ENCODE results near the gene GEMIN4. TPM values are rescaled to one million over a fixed set of nuclear protein-coding genes. Genes with fewer than 3 reads are reported as not detected.
"Not testable (repeated sequence)": the region's sequence is repeated elsewhere in the genome, so short reads cannot be mapped to it uniquely, and the experiment has no call there.

Gene GEMIN4
- total and polyA plus RNA-seq, 4 donors, result 2.8 to 7.0 (median 5.9) TPM

DNA sequence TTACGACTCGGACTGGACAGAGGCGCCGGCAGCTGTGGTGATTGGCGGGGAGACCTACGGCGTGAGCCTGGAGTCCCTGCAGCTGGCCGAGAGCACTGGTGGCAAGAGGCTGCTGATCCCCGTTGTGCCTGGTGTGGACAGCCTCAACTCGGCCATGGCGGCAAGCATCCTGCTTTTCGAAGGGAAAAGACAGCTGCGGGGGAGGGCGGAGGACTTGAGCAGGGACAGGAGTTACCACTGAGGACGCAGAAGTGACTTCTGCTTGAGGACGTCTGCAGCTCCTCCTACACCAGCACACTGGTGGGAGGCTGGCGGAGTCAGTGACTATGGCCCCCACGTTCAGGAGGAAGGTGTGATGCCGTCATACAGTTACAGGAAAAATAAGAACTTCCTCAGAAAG, 39.8 kb upstream of the GEMIN4 start:
- TF ChIP-seq SP1 (IDR thresholded peaks at IDR 0.05) (no peak), RAD21 (IDR thresholded peaks at IDR 0.05) (no peak), YY1 (IDR thresholded peaks at IDR 0.05) (no peak), NR2F2 (IDR thresholded peaks at IDR 0.05) (no peak), FOXA1 (IDR thresholded peaks at IDR 0.05) (no peak)
- TF ChIP-seq, protein P1, sequence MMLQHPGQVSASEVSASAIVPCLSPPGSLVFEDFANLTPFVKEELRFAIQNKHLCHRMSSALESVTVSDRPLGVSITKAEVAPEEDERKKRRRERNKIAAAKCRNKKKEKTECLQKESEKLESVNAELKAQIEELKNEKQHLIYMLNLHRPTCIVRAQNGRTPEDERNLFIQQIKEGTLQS (IDR thresholded peaks at IDR 0.05), result no peak
- TF ChIP-seq, protein P2, sequence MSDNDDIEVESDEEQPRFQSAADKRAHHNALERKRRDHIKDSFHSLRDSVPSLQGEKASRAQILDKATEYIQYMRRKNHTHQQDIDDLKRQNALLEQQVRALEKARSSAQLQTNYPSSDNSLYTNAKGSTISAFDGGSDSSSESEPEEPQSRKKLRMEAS (IDR thresholded peaks at IDR 0.05), result no peak
- TF ChIP-seq, protein P3, sequence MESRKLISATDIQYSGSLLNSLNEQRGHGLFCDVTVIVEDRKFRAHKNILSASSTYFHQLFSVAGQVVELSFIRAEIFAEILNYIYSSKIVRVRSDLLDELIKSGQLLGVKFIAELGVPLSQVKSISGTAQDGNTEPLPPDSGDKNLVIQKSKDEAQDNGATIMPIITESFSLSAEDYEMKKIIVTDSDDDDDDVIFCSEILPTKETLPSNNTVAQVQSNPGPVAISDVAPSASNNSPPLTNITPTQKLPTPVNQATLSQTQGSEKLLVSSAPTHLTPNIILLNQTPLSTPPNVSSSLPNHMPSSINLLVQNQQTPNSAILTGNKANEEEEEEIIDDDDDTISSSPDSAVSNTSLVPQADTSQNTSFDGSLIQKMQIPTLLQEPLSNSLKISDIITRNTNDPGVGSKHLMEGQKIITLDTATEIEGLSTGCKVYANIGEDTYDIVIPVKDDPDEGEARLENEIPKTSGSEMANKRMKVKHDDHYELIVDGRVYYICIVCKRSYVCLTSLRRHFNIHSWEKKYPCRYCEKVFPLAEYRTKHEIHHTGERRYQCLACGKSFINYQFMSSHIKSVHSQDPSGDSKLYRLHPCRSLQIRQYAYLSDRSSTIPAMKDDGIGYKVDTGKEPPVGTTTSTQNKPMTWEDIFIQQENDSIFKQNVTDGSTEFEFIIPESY (IDR thresholded peaks at IDR 0.05), result no peak
- Histone ChIP-seq H3K4me3 (ENCODE audit: low read depth in 1 of 3, low read length in 3 of 3) (no peak overlapping the region), H3K36me3 (ENCODE audit: control insufficient read depth in 4 of 4, insufficient read depth in 3 of 4, low read depth in 1 of 4, low read length in 3 of 4) (peaks cover 4 to 37% (median 23%) of the 10 kb centered on the region in 4 donors), H3K27ac (ENCODE audit: low read depth in 1 of 2, low read length in 2 of 2) (no peak overlapping the region), H3K27me3 (ENCODE audit: control insufficient read depth in 4 of 4, insufficient read depth in 4 of 4, low read length in 3 of 4) (no peaks in the 10 kb centered on the region), H3K9me3 (ENCODE audit: control insufficient read depth in 4 of 4, low read length in 3 of 4) (no peaks in the 10 kb centered on the region), H3K9ac (ENCODE audit: low read depth in 1 of 2, low read length in 2 of 2) (no peak overlapping the region), H3K4me1 (ENCODE audit: control insufficient read depth in 4 of 4, insufficient read depth in 4 of 4, low read length in 3 of 4) (peaks cover 0 to 7% (median 3%) of the 10 kb centered on the region in 4 donors)
- no peak for DNase-seq (ENCODE audit: low spot score)
- 93% methylated on average over 19 of the region's 19 CpGs for WGBS

DNA sequence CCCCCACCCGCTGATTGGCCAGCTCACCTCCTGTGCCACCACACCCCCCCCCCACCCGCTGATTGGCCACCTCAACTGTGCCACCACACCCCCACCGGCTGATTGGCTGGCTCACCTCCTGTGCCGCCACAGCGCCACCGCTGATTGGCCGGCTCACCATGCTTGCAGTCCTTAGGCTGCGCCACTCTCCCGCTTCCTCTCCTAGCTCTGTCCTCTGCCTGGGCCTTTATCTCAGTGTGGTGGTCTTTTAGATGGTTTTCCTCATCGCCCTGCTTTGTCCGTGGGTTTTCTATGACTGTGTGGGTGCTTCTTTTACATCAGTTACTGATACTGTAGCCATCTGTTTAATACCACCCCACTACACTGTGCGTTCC, 38.8 kb upstream of the GEMIN4 start:
- DNase-seq (ENCODE audit: low spot score); H3K27me3 ChIP-seq (ENCODE audit: control insufficient read depth in 4 of 4, insufficient read depth in 4 of 4, low read length in 3 of 4); H3K27ac ChIP-seq (ENCODE audit: low read depth in 1 of 2, low read length in 2 of 2); H3K9me3 ChIP-seq (ENCODE audit: control insufficient read depth in 4 of 4, low read length in 3 of 4); H3K9ac ChIP-seq (ENCODE audit: low read depth in 1 of 2, low read length in 2 of 2); H3K4me3 ChIP-seq (ENCODE audit: low read depth in 1 of 3, low read length in 3 of 3); H3K4me1 ChIP-seq (ENCODE audit: control insufficient read depth in 4 of 4, insufficient read depth in 4 of 4, low read length in 3 of 4): not testable (repeated sequence)
- TF ChIP-seq SP1 (IDR thresholded peaks at IDR 0.05), result peak; percentile 33
- WGBS, result 90% methylated on average over 10 of the region's 12 CpGs
- peaks cover 4 to 37% (median 23%) of the 10 kb centered on the region in 4 donors for H3K36me3 ChIP-seq (ENCODE audit: control insufficient read depth in 4 of 4, insufficient read depth in 3 of 4, low read depth in 1 of 4, low read length in 3 of 4)

- H3K27me3 ChIP-seq (ENCODE audit: control insufficient read depth in 4 of 4, insufficient read depth in 4 of 4, low read length in 3 of 4); H3K9ac ChIP-seq (ENCODE audit: low read depth in 1 of 2, low read length in 2 of 2); H3K4me3 ChIP-seq (ENCODE audit: low read depth in 1 of 3, low read length in 3 of 3); H3K4me1 ChIP-seq (ENCODE audit: control insufficient read depth in 4 of 4, insufficient read depth in 4 of 4, low read length in 3 of 4); H3K27ac ChIP-seq (ENCODE audit: low read depth in 1 of 2, low read length in 2 of 2); DNase-seq (ENCODE audit: low spot score); H3K9me3 ChIP-seq (ENCODE audit: control insufficient read depth in 4 of 4, low read length in 3 of 4): not testable (repeated sequence)
- H3K36me3 ChIP-seq (ENCODE audit: control insufficient read depth in 4 of 4, insufficient read depth in 3 of 4, low read depth in 1 of 4, low read length in 3 of 4), result peaks cover 4 to 37% (median 23%) of the 10 kb centered on the region in 4 donors
- WGBS, result 89% methylated on average over 35 of the region's 38 CpGs
- TF ChIP-seq SP1 (IDR thresholded peaks at IDR 0.05), result peak; percentile 52
Measured at GRCh38 chr17:789931-790873, 38.1 kb upstream of the GEMIN4 start.
